Measurements from ENCODE around the gene C1QTNF5.

C1QTNF5 gene

DNA sequence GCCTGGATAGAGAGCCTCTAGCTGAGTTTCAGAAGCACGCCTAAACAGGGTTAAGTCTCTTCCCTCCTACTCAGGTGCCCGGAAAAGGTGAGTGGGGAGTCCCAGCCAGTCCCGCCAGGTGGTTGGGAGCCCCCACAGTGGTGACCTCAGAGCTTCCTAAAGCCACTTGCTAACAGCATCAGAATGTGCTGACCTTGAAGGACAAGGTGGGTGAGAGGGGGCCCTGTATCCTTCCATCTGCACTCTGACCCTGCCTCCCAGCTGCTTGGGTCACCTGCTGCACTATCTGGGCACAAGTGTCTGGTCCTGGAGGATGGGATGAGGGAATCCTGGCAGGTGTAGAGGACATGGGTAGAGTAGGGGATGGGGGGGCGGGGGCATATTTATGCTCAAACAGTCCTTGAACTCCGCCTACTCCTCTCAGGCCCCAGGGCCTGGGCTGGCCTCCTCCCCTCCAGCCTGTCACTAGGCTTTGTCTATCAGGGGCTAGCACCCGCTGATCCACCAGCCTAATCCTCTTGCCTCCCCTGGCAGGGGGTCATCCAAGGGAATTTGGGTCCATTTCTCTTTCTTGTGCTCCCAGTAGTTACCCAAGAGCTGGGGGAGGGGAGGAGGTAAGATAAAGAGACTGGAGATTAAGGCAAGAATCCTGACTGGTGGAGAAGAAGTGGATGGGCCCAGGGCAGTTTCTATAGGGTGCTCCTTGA, 37.4 kb upstream of the C1QTNF5 start:
- FAIRE-seq, result no peak
- TF ChIP-seq POLR2AphosphoS5 (IDR thresholded peaks at IDR 0.05; ENCODE audit: low read depth, low read length) (no peak), TAF1 (IDR thresholded peaks at IDR 0.05; ENCODE audit: borderline replicate concordance, low read depth, low read length) (no peak), POLR2A (IDR thresholded peaks at IDR 0.05; ENCODE audit: low read depth, low read length) (no peak)
- DNase-seq (ENCODE audit: insufficient read length), result no peak

GRCh38 chr11:119377112-119377901, 36.6 kb upstream of the C1QTNF5 start:
- TF ChIP-seq POLR2AphosphoS5 (IDR thresholded peaks at IDR 0.05; ENCODE audit: low read depth, low read length) (no peak), TAF1 (IDR thresholded peaks at IDR 0.05; ENCODE audit: borderline replicate concordance, low read depth, low read length) (no peak), POLR2A (IDR thresholded peaks at IDR 0.05; ENCODE audit: low read depth, low read length) (no peak)
- FAIRE-seq (peak; percentile 24), DNase-seq (ENCODE audit: insufficient read length) (no peak)

GRCh38 chr11:119376197-119376847, 35.6 kb upstream of the C1QTNF5 start:
- FAIRE-seq, result no peak
- no peak for DNase-seq (ENCODE audit: insufficient read length)
- no peak for TF ChIP-seq POLR2A (IDR thresholded peaks at IDR 0.05; ENCODE audit: low read depth, low read length)
- TF ChIP-seq POLR2AphosphoS5 (IDR thresholded peaks at IDR 0.05; ENCODE audit: low read depth, low read length), result no peak
- TF ChIP-seq TAF1 (IDR thresholded peaks at IDR 0.05; ENCODE audit: borderline replicate concordance, low read depth, low read length), result no peak

DNA sequence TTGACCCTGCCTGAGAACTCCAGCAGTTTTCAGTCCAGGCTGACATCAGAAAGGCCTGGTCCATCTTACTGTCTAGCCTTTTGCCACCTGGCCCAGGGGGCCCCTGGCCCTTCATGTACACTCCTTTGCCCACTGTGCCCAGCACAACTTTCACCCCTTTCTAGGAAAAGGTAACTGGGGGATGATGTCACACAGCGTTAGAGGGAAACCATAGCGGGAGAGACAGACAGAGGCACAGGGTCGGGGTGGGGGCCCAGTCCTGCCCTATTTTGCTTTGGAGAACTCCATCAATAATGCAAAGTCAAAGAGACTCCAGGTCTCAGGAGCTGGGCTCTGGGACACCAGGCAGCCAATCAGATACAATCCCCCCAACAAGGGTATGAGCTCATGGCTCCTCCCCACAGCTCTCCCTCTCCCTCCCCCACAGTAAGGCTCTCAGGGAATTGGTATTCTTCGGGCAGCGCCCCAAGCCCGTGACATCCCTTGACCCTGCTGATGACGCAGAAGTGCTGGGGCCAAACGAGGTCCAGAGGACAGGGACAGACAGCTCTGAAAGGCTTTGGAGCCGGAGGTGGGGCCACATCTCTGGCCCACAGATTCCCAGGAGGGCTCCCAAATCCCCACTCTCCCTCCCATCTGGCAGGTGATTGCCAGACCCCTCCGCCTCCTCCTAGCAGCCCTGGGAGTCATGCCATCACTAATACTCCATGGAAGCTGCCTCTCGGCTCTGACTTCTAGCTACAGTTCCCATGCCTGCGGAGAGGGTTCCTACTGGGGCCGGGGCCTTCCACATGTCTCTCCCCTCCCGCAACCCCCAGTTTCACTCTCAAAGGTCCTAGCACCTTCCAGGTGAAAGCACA, 34.9 kb upstream of the C1QTNF5 start:
- DNase-seq (ENCODE audit: insufficient read length) (no peak), FAIRE-seq (no peak)
- TF ChIP-seq POLR2A (IDR thresholded peaks at IDR 0.05; ENCODE audit: low read depth, low read length) (no peak), TAF1 (IDR thresholded peaks at IDR 0.05; ENCODE audit: borderline replicate concordance, low read depth, low read length) (no peak), POLR2AphosphoS5 (IDR thresholded peaks at IDR 0.05; ENCODE audit: low read depth, low read length) (no peak)

- FAIRE-seq (peak; percentile 62), DNase-seq (ENCODE audit: insufficient read length) (no peak)
- TF ChIP-seq POLR2AphosphoS5 (IDR thresholded peaks at IDR 0.05; ENCODE audit: low read depth, low read length), result no peak
- no peak for TF ChIP-seq POLR2A (IDR thresholded peaks at IDR 0.05; ENCODE audit: low read depth, low read length)
Measured at GRCh38 chr11:119374632-119375336, 34.1 kb upstream of the C1QTNF5 start.

DNA sequence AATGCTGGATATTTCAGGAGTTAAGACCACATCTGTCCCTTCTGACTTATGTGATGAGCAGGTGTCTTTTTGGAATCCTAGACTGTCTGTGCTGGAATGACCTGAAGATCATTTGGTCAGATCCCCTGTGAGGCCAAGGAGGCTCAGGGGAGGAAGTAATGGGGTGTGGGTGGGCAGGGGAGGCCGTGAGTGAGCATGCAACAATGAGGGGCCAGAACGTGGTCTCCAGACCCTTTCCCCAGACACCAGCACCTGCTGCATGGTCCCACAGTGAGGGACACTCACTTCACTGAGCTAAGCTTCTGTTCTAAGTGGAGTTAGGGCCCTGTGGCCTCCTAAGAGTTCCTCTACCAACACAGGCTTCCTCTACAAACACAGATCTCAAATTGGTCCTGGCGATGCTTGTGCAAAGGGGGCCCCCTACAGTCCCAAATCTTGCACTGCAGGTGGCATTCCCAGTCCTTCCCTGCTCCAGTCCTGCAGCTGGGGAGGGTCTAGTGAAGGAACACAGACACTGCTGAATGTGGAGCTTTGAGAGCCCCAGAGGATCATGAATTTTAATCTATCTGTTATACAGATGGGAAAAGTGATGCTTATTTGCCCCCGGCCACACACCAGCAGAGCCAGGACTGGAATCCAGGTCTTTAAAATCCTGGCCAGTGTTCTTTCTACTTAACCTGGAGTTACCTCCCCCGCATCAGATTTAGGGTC, 33.4 kb upstream of the C1QTNF5 start:
- peak; percentile 79 for FAIRE-seq
- DNase-seq (ENCODE audit: insufficient read length), result no peak
- no peak for TF ChIP-seq POLR2AphosphoS5 (IDR thresholded peaks at IDR 0.05; ENCODE audit: low read depth, low read length)
- no peak for TF ChIP-seq TAF1 (IDR thresholded peaks at IDR 0.05; ENCODE audit: borderline replicate concordance, low read depth, low read length)
- no peak for TF ChIP-seq POLR2A (IDR thresholded peaks at IDR 0.05; ENCODE audit: low read depth, low read length)

DNA sequence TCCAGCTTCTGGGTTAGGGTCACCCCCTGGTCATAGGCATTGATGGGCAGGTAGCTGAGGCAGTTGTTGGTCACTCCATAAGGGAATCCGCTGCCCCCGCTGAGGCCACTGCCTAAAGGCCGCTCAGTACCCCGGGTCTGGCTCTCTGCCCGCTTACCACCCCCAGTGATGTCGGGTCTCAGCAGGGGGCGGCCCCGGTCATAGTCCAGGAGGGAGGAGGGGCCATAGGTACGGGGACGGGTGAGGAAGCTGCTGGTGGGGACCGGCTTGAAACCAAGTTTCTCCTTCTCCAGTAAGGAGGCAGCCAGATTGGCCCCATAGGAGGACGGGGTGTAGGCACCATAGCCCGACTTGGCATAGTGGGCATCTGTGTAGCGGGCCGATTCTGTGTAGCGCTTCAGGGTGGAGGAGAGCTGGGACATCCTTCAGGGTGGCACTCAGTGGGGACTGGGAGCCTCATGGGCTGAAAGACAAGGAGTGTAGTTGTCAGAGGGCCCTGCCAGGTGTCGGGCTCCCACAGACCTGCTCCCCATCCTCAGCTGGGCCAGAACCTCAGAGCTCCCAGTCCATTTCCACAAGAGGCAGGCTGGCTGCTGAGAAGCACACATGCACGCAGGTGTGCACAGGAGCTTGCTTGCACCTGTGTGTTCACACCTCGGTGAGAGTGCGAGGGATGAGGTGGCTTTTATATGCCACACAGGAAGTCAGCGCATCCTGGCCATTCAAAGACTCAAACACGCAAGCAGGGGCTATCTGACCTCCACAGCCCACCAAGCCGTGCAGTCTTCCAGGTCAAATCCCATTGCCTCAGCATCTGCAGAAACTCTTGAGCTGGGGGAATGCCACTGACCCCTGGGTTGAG, 32.6 kb upstream of the C1QTNF5 start:
- FAIRE-seq, result peak; percentile 54
- DNase-seq (ENCODE audit: insufficient read length), result no peak
- TF ChIP-seq POLR2AphosphoS5 (IDR thresholded peaks at IDR 0.05; ENCODE audit: low read depth, low read length), result no peak
- no peak for TF ChIP-seq POLR2A (IDR thresholded peaks at IDR 0.05; ENCODE audit: low read depth, low read length)
- TF ChIP-seq TAF1 (IDR thresholded peaks at IDR 0.05; ENCODE audit: borderline replicate concordance, low read depth, low read length), result no peak

DNA sequence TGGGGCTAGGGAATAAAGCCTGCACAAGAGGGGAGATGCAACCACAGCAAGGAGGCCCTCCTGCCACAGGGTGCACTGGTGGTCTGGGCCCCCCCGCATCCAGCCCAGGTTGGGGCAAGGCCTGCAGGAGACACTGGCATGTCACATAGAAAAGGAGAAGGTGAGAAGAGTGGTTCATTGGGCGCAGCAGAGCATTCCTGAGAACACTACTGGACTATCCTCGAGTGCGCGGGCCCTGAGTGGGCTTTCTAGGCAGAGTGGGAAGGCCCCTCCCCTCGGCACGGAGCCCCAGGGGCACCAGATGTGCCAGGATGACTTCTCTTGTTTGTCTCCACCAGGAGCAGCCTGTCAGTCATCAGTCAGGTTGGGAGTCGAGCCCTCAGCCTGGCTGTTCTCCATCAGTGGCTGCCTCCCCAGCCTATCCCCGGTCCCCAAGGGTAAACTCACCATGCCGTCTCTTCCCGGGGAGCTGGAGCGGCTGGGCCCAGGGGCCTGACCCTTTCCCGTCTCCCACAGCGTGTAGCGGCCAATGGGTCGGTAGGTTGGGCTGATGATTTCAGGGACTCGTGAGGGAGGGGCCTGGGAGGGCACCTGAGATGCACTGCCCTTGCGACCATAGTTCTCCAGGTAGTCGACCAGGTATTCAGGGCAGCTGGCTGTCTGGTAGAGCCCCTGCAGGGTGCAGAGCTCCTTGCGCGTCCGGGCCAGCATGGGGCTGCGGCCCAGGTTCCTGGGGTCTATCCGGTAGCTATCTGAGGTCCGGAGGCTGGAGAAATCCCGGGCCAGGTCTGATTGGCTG, 31.8 kb upstream of the C1QTNF5 start:
- DNase-seq (ENCODE audit: insufficient read length) (no peak), FAIRE-seq (no peak)
- TF ChIP-seq POLR2A (IDR thresholded peaks at IDR 0.05; ENCODE audit: low read depth, low read length) (no peak), TAF1 (IDR thresholded peaks at IDR 0.05; ENCODE audit: borderline replicate concordance, low read depth, low read length) (no peak), POLR2AphosphoS5 (IDR thresholded peaks at IDR 0.05; ENCODE audit: low read depth, low read length) (no peak)

DNA sequence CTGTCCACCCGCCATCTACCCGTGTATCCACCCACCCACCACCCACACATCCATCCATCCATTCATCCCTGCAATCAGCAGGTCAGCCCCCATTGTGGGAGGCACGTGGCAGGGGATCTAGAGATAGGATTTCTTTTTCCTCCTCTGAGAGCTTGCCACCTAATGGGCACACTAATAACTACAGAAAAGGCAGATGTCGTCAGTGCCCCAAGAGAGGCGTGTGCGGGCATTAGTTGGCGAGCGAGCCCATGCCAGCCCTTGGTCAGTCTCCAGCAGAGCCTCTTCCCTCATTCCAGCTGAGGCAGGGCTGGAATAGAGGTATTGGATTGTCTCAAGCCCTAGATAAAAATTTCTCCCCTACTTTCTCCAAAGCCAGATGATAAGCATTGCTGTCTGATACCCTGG, 31.1 kb upstream of the C1QTNF5 start:
- no peak for DNase-seq (ENCODE audit: insufficient read length)
- TF ChIP-seq POLR2AphosphoS5 (IDR thresholded peaks at IDR 0.05; ENCODE audit: low read depth, low read length), result no peak
- no peak for TF ChIP-seq POLR2A (IDR thresholded peaks at IDR 0.05; ENCODE audit: low read depth, low read length)
- no peak for TF ChIP-seq TAF1 (IDR thresholded peaks at IDR 0.05; ENCODE audit: borderline replicate concordance, low read depth, low read length)
- FAIRE-seq, result no peak
